GM10248 (cell line): Measurements from ENCODE around the gene MDFIC2.

Experiments
- CTCF ChIA-PET: fragments of 300-600 bp; sonication (Branson Sonifier 250); formaldehyde crosslinking; extraction: SDS; loops from one replicate; lab custom pipeline; 2021; ENCODE audit warnings: antibody characterized with exemption; lab: Yijun Ruan, JAX
- POLR2A ChIA-PET: fragments of 350-650 bp; sonication (Branson Sonifier 250); formaldehyde crosslinking; extraction: SDS; loops from one replicate; lab custom pipeline; 2020; ENCODE audit warnings: antibody characterized with exemption; lab: Yijun Ruan, JAX
- DNase-seq: peaks from one replicate; pipeline ENCODE4 v3.0.0; 2012; ENCODE audit errors: extremely low spot score
- TF ChIP-seq, protein P1 (sequence below): IDR thresholded peaks from 2 replicates; pipeline ENCODE4 v1.5.1; 2012; ENCODE audit warnings: mild to moderate bottlenecking, low read depth; ENCODE audit errors: extremely low read depth, missing control alignments, control extremely low read depth

Gene MDFIC2

DNA sequence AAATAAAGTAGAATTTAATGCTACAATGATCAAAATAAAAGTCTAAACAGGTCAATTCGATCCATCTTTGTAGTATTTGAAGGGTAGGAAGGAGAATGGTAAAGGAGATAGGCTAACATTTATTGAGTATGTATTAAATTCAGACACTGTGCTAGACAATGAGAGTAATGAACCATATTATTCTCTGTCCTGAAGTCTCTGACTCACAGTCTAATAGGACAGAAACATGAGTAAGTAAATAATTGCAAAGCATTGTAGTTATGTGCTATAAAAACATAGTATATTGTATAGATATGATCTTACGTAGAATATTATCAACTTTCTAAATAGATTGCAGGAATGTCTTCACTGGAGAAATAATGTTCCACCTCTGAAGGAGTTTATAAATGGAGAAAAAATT, 64.5 kb downstream of the MDFIC2 start:
- POLR2A ChIA-PET, result no interaction called here
- TF ChIP-seq, protein P1, sequence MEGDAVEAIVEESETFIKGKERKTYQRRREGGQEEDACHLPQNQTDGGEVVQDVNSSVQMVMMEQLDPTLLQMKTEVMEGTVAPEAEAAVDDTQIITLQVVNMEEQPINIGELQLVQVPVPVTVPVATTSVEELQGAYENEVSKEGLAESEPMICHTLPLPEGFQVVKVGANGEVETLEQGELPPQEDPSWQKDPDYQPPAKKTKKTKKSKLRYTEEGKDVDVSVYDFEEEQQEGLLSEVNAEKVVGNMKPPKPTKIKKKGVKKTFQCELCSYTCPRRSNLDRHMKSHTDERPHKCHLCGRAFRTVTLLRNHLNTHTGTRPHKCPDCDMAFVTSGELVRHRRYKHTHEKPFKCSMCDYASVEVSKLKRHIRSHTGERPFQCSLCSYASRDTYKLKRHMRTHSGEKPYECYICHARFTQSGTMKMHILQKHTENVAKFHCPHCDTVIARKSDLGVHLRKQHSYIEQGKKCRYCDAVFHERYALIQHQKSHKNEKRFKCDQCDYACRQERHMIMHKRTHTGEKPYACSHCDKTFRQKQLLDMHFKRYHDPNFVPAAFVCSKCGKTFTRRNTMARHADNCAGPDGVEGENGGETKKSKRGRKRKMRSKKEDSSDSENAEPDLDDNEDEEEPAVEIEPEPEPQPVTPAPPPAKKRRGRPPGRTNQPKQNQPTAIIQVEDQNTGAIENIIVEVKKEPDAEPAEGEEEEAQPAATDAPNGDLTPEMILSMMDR, result no peak
- CTCF ChIA-PET, result no interaction called here
- no peak for DNase-seq

DNA sequence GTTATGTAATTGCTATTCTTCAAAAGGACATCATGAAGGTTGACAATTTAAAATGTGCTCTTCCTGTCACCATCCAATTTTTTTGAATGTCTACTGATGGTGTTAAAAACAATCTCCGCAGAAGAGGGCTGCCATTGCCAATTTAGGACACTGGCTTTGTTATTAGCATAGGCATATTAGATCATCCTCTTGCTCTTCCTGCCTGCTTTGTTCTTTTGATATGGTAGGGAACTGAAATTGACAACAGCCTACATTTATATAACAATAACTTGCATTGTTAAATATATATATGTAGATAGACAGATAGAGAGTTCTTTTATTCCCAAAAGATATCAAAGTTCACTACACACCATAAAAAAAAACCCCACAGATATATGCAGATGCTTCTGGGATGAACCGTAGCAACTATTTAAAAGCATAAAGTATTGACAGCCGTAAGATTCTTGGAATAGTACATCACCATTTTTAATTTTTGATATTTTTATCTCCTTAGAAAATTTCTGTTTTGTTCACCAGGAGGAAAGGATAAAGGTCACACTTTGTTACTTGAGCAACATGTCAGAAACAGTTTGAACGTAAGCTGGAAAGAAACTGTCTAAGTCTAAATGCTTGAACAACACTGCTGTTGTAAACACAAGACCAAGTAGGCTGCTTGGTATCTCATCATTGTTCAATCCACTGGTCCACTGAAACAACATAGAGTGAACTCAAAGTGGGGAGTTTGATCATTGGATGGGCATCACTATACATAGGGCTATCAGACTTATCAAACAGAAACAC, 66.5 kb downstream of the MDFIC2 start:
- DNase-seq, result no peak
- CTCF ChIA-PET, result no interaction called here
- POLR2A ChIA-PET, result no interaction called here
- TF ChIP-seq, protein P1, result no peak

DNA sequence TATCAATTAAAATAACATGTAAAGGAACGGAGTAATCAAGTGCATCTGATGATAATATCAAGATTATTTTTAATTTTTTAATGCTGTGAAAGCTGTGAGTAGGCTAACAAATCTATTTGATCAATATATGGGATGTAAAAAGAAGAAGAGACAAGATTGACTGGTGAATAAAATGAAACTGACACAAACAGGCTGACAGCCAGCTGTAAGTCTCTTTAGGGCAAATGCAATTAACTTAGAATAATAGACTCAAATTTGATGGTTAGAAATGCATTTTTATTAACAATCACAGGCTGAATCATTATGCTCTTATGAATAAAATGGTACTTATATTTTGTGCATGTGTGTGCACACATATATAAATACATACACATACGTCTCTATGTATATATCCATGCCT, 68.0 kb downstream of the MDFIC2 start:
- TF ChIP-seq, protein P1, result no peak
- POLR2A ChIA-PET, result no interaction called here
- CTCF ChIA-PET, result no interaction called here
- DNase-seq, result no peak

DNA sequence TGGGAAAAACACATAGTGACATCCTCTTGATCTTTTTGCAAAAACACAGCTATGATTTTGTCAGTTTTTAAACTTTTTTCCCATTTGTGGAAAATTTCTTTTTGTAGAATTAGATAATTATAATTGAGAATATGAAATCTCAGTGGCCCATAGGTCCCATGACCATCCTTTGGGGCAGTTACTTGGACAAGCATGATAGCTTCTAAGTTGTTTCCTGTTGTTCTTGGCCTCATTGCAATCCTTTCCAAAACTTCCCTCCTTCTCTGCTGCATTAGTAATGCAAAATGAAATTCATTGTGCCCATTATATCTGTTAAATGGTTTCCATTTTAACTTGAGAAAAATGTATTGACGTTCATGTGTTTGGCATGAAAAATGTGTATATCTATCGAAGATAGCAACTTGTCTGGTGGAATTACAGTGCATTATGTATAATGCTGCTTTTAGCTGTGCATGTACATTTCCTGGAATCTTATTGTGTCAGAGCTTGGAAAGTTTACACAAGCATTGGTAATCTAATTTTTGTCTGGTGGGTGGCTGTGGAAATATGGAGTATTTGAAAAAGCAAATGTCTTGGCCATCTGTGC, 70.0 kb downstream of the MDFIC2 start:
- POLR2A ChIA-PET, result no interaction called here
- TF ChIP-seq, protein P1, result no peak
- no peak for DNase-seq
- CTCF ChIA-PET, result no interaction called here

DNA sequence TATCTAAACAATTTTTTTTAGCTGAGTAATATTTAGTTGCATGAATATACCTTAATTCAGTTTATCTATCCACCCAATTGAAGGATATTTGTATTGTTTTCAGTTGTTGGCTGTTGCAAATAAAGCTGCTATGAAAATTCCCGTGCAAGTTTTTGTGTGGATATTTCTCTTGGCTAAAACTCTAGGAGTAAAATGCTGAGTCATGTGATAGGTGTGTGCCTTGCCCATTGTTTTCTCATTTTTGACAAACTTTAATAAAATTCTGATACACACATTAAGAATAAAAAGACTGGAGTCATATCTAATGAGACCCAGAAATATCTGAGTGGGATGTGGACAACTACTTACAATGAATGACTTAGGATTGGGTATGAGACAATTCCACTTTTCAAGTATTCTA, 78.6 kb downstream of the MDFIC2 start:
- TF ChIP-seq, protein P1, result no peak
- no peak for DNase-seq
- POLR2A ChIA-PET, result no interaction called here
- CTCF ChIA-PET, result no interaction called here

DNA sequence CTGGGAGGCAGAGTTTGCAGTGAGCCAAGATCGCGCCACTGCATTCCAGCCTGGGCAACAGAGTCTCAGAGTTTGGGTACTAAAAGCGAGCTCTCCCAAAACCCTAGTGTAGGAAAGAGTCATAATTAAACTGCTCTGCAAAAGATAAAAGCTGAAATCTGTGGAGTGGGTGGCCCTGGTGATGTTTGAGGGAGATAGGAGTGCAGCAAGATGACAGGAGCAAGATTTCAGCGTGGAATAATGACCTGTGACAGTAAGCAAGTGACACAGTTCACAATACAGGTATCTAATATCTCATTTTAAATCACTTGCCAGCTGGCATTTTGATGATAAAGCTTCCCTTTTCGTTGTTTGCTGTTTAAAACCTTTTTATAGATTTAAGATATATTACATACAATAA, 79.3 kb downstream of the MDFIC2 start:
- POLR2A ChIA-PET, result no interaction called here
- no peak for DNase-seq
- TF ChIP-seq, protein P1, result no peak
- CTCF ChIA-PET, result no interaction called here
